OCI-LY3 (cell line): ENCODE measurements around the gene FANK1.

ENCODE experiments used
- H2AFZ ChIP-seq: fragments of 200-600, 300-600 bp; shearing (Covaris generic); 2 replicates; pipeline ENCODE4 v1.6.0; 2014; ENCODE audit warnings: antibody characterized with exemption, low read depth, low read length
- H3K27ac ChIP-seq: fragments of 200-600, 300-600 bp; sonication (generic); 2 replicates; pipeline ENCODE4 v1.5.1; 2014; ENCODE audit warnings: mild to moderate bottlenecking, low read length, moderate library complexity, mixed read lengths
- H3K27me3 ChIP-seq: fragments of 200-600, 300-600 bp; sonication (generic); 2 replicates; pipeline ENCODE4 v1.6.1; 2014; ENCODE audit warnings: low read depth, low read length, mixed read lengths
- H3K36me3 ChIP-seq: fragments of 200-600, 300-600 bp; sonication (generic); replicated peaks from 2 replicates; pipeline ENCODE3; 2014; ENCODE audit warnings: low read depth, low read length, mixed read lengths
- H3K4me1 ChIP-seq: fragments of 300-600, 200-600 bp; sonication (generic); 2 replicates; pipeline ENCODE4 v1.6.1; 2014; ENCODE audit warnings: low read length, mixed read lengths
- H3K4me2 ChIP-seq: fragments of 200-600, 300-600 bp; sonication (generic); 2 replicates; pipeline ENCODE4 v1.6.1; 2014; ENCODE audit warnings: low read length, mixed read lengths
- H3K4me3 ChIP-seq: fragments of 300-600, 200-600 bp; sonication (generic); 2 replicates; pipeline ENCODE4 v1.5.1; 2014; ENCODE audit warnings: antibody characterized with exemption, mild to moderate bottlenecking, low read length, moderate library complexity
- H3K79me2 ChIP-seq: fragments of 300-600, 200-600 bp; shearing (Covaris generic); 2 replicates; pipeline ENCODE4 v1.6.1; 2014; ENCODE audit warnings: mild to moderate bottlenecking, low read length, mixed read lengths
- H3K9ac ChIP-seq: fragments of 300-600, 200-600 bp; shearing (Covaris generic); 2 replicates; pipeline ENCODE4 v1.6.0; 2014; ENCODE audit warnings: mild to moderate bottlenecking, low read length, moderate library complexity
- H3K9me3 ChIP-seq: fragments of 200-600, 300-600 bp; shearing (Covaris generic); 2 replicates; pipeline ENCODE4 v1.6.1; 2014; ENCODE audit warnings: low read length, mixed read lengths; ENCODE audit not compliant: insufficient read depth
- H4K20me1 ChIP-seq: fragments of 200-600, 300-600 bp; sonication (generic); 2 replicates; pipeline ENCODE4 v1.6.1; 2016; ENCODE audit warnings: low read length, mixed read lengths; ENCODE audit not compliant: insufficient read depth
- CTCF ChIP-seq: fragments of 200-600, 300-600 bp; sonication (generic); IDR thresholded peaks from 2 replicates; pipeline ENCODE4 v1.5.1; 2014; ENCODE audit warnings: antibody characterized with exemption, low read length, low read depth
- EZH2phosphoT487 ChIP-seq: fragments of 200-600 bp; shearing (Covaris generic); IDR thresholded peaks from 2 replicates; pipeline ENCODE4 v1.6.1; 2018; ENCODE audit warnings: antibody characterized with exemption, mixed run types, low read depth

The FANK1 gene

GRCh38 chr10:125849448-125849847, 46.9 kb upstream of the FANK1 start:
- no peak overlapping the region for H3K4me3 ChIP-seq
- no peaks in the 10 kb centered on the region for H3K79me2 ChIP-seq
- H4K20me1 ChIP-seq = no peaks in the 10 kb centered on the region
- TF ChIP-seq CTCF = no peak
- TF ChIP-seq EZH2phosphoT487 = no peak
- H3K27ac ChIP-seq = no peak overlapping the region
- H3K27me3 ChIP-seq = no peaks in the 10 kb centered on the region
- no peaks in the 10 kb centered on the region for H3K4me1 ChIP-seq
- no peak overlapping the region for H3K9ac ChIP-seq
- no peaks in the 10 kb centered on the region for H3K9me3 ChIP-seq
- H2AFZ ChIP-seq = no peak overlapping the region
- H3K36me3 ChIP-seq = peaks cover 3% of the 10 kb centered on the region
- H3K4me2 ChIP-seq = no peak overlapping the region

GRCh38 chr10:125850766-125851731, 45.3 kb upstream of the FANK1 start:
- H3K27me3 ChIP-seq = no peaks in the 10 kb centered on the region
- no peaks in the 10 kb centered on the region for H3K4me1 ChIP-seq
- H3K4me3 ChIP-seq = no peak overlapping the region
- H3K79me2 ChIP-seq = no peaks in the 10 kb centered on the region
- H4K20me1 ChIP-seq = no peaks in the 10 kb centered on the region
- no peak overlapping the region for H3K9ac ChIP-seq
- H3K36me3 ChIP-seq = peaks cover 3% of the 10 kb centered on the region
- H2AFZ ChIP-seq = no peak overlapping the region
- no peaks in the 10 kb centered on the region for H3K9me3 ChIP-seq
- no peak overlapping the region for H3K27ac ChIP-seq
- no peak overlapping the region for H3K4me2 ChIP-seq
- TF ChIP-seq EZH2phosphoT487 (no peak), CTCF (no peak)

- H2AFZ ChIP-seq = no peak overlapping the region
- no peaks in the 10 kb centered on the region for H4K20me1 ChIP-seq
- H3K4me2 ChIP-seq = no peak overlapping the region
- TF ChIP-seq EZH2phosphoT487 (no peak), CTCF (no peak)
- no peak overlapping the region for H3K4me3 ChIP-seq
- H3K36me3 ChIP-seq = peaks cover 3% of the 10 kb centered on the region
- H3K4me1 ChIP-seq = no peaks in the 10 kb centered on the region
- no peaks in the 10 kb centered on the region for H3K27me3 ChIP-seq
- no peaks in the 10 kb centered on the region for H3K79me2 ChIP-seq
- H3K9me3 ChIP-seq = no peaks in the 10 kb centered on the region
- H3K27ac ChIP-seq = no peak overlapping the region
- H3K9ac ChIP-seq = no peak overlapping the region
These were observed 43.9 kb upstream of the FANK1 start for GRCh38 chr10:125852487-125852886.

DNA sequence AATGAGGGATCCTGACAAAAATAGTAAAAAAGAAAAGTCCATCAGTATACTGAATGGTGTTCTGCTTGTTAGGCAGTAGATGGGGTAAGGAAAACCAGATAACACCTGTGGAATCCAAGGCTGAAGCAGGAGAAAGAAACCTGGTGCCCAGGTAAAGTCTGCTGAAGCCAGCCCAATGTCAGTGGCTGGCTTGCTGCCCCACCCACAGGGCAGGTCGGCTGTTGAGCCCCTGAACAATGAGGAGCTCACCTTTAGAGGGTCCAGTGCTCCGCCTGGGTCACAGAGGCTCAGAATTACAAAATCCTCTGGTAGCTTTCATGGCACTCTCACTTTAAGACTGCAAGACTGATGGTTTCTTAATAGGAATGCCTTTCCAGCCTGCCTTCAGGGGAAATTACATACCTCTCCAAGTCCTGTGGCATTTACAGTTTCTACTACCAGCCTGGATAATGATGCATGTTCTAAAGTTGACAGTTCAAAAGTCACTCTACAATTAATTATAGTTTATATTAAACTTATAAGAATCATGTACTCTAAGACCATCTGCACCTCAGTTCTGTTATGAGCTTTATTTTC, 39.1 kb upstream of the FANK1 start:
- Histone ChIP-seq H3K27me3 (no peaks in the 10 kb centered on the region), H4K20me1 (no peaks in the 10 kb centered on the region), H2AFZ (no peak overlapping the region), H3K9ac (no peak overlapping the region), H3K9me3 (no peaks in the 10 kb centered on the region), H3K27ac (no peak overlapping the region), H3K4me1 (peaks cover 15% of the 10 kb centered on the region), H3K4me2 (no peak overlapping the region), H3K36me3 (peaks cover 6% of the 10 kb centered on the region), H3K4me3 (no peak overlapping the region), H3K79me2 (no peaks in the 10 kb centered on the region)
- TF ChIP-seq EZH2phosphoT487 = no peak
- TF ChIP-seq CTCF = no peak
